Myocyte (in vitro differentiated cells): ENCODE results near the gene GRIK3. TPM values are rescaled to one million over a fixed set of nuclear protein-coding genes. Genes with fewer than 3 reads are reported as not detected.

ENCODE experiments used
- DNase-seq: peaks from one replicate; pipeline ENCODE4 v3.0.0-alpha.2; 2012; ENCODE audit warnings: low read depth
- total RNA-seq: library from RNA; depleted of rRNA; stranded (reverse); fragments of >200 nt; gene quantifications from 2 replicates; pipeline ENCODE4 v1.2.3, GENCODE V29; 2014

Gene GRIK3
- total RNA-seq, 1 donor from 2014 or later = not detected

DNA sequence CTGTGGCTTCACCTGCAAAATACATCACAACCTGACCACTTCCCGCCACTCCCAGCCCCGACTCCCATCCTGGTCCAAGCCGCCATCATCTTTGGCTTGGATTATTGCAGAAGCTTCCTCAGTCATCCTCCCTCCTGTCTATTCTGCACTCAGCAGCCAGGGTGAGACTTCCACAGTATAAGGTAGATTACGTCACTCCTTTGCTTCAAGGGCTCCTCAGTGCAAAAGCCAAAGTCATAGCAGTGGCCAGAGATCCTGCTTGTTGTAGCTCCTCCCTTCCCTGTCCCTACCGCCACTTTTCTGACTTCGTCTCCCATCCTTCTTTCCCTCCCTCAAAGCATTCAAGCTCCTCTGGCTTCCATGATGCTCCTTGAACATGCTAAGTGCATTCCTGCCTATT lies 152.8 kb downstream of the GRIK3 start:
- no peak for DNase-seq

DNA sequence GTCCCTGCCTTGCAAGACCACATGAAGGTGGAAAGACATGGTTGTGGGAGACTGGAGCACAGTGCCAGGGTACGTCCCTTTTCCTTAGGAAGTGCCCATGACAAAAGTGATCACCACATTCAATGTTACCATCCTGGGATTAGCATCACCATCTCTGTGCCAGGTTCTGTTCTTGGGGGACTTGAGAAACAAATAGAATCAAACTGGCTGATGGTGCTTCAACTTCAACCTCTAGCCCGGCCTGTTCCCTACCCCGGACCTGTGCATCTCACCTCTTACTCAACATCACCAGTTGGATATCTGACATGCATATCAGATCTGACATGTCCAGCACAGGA lies 153.3 kb downstream of the GRIK3 start:
- no peak for DNase-seq

DNA sequence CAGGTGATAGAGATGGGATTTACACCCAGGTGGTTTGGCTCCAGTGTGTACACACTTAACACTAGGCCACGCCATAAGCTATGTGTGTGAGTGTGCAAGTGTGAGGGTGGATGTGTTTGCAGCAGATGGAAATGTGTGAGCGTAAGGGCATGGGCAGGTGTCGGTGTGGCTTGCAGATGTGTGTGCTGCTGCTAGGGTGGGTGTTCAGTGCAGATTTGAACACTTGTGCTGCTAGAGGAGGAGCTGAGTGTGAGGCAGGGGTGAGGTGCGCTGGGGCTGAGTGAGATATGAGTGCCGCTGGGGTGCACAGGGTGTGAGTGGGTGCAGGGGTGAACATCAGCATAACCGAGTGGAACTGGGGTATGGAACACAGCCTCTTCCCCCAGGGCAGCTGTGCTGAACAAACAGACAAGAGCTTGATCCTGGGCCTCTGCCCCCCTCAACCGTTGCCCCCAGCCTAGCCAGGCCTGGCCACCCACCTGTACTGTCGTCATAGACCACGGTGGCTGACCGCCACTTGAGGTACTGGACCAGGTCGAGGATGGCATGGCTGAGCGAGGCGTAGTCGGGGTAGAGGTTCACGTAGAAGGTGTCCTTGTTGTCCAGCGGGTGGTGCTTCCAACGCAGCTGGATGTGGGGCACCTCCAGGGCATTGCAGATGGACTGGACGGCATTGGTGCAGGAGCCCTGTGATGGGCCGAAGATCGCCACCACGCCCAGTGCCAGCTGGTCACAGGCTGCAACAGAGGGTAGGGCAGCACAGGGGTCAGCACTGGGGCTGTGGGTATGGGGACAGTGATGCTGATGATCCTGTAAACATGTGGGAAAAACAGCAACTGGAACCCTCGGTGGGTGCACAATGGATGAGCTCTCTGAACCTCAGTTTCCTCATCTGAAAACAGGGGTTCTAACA lies 153.9 kb downstream of the GRIK3 start:
- DNase-seq = no peak

DNA sequence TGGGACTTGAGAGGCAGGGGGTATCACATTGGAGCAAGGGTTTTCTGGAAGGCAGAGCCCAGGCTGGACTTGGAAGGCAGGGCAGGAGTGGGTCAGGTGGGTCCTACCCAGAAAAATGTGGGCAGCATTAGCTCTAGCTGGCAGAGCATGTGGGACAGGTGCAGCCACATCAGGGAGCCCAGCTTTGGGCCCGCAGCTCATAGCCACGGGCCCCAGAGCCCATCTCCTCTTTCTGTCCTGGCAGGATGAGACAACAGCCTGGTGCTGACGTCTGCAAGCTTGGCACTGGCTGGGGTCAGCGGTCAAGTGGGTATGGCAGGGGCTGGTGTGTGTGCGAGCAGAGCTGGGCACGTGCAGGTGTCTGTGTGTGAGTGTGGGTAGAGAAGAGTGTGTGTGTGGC lies 154.7 kb downstream of the GRIK3 start:
- DNase-seq = no peak

DNA sequence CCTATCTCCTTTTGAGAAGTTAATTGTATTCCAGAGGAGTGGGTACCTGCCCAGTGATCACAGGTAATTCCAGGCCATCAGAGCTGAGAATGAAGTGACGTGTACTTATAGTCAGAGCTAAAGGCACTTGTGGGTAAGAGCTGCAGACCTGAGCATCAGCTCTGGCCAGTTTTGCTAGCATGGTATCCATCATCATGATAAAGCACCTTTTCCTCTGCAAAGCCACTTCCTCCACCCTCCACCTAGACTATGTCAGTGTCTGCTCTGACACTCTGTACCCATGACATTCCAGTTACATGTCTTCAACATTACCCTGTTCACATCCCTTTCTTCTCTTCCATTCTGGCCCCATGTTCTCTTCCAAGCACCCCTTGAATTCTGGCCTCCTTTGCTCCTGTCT lies 157.3 kb downstream of the GRIK3 start:
- no peak for DNase-seq

DNA sequence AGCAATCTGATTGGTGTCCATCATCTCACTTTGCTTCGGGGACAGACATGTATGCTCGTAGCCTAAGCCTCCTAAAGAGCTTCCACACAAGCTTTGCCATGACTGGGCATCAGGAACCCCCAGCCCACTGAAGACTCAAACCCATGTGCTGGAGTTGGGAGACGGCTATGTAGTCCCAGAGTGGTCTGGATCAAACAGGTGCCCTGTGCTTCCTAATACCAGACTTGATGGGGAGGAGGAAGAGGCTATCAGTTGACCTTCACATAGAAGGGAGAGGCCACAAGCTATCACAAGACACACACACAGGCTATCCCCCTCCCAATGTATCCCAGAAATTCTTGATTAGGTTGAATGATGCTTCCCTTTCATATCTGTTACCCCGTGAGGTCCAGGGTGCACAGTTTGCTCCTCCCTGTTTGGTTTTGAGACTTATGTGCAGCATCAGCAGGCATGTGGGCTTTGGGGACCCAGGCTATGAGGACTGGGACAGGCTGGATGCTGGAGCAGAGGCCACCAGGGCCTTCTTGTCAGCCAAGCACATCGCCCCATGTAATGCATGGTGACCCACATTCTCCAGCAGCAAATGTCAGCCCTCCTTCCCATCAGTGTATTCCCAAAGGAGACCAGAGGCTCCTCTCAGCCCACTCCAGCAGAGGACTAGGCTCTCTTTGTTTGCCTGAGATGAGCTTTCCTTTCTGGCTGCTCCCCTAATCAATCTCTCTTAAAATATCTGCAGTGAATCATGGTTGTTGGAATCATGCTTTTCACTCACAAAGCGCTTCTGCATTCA lies 159.8 kb downstream of the GRIK3 start:
- no peak for DNase-seq

DNA sequence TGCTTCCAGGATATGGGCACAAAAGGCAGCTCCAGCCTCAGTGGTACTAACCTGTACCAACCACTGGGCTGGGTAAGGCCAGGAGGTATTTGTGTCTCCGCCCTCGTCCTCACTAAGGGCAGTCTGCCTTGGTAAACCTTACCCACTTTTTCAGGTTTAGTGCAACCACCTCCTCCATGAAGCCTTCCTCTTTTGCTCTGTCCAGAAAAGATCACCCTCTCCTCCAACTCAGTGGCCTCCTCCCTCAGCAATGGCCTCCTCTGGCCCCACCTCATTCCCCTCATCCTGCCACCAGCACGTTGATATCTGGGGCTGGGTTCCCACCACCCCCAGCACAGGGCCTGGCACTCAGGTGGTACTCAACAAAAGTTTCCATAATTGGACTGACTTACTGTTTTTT lies 161.5 kb downstream of the GRIK3 start:
- no peak for DNase-seq

DNA sequence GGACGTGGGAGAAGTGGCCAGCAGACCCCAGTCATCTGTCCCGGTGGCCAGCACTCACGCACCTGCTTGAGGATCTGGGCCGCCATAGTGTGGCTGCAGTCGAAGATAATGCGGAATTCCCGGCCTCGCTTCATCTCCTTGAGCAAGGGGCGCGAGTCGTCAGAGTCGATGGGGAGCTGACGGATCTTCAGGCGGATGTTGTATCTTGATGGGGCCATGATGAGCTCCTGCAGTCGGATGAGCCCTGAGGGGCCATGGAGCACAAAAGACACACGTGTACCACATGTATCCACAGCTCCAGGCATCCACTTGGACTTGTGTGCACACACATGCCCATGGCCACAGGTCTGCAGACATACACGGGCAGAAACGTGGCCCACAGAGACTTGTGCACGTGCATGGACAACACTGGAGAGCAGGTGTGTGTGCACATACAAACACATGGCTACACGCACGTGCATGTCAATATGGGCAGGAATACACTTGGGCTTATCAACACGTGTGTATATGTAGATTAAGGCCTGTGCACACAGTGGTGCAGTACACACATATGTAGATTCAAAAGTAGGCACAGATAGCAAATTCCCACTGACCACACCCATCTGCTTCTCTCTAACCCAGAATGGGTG lies 162.1 kb downstream of the GRIK3 start:
- no peak for DNase-seq

DNA sequence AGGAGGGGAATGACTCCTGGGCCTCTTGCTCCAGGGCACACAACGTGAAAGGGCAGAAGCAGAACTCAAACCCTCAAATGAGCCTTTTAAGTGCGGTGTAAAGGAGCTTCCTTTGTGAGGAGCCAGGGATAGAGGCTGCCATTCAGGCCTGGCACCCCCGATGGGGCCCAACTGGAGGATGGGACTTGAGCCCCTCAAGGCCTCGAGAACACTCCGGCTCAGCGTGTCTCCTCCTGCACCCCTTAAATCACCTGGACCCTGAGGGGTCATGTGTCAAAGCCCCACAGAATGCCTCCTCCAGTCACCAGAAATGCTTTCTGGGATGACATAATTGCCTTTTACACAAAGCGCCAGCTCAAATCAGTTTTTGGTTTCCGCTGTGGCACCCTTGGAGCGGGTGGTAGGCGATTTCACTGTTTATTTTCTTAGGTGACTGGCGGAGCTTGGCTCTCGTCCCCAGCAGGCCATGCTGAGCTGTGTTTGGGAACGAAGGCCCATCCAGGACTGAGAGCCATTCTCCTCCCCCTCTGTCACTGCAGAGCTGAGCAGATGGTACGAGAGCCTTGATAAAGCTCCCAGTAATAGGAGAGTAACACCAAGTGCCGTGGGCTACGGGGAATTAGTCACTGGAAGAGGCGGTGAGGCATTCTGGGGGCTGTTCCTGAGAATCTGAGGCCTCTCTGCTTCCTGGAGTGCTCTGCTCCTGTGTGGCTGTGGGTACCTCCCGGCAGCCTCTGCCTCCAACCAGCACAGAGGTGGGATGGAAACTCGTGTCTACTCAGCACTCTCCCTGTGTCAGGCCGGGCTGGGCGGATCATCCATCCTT lies 163.0 kb downstream of the GRIK3 start:
- DNase-seq = no peak

DNA sequence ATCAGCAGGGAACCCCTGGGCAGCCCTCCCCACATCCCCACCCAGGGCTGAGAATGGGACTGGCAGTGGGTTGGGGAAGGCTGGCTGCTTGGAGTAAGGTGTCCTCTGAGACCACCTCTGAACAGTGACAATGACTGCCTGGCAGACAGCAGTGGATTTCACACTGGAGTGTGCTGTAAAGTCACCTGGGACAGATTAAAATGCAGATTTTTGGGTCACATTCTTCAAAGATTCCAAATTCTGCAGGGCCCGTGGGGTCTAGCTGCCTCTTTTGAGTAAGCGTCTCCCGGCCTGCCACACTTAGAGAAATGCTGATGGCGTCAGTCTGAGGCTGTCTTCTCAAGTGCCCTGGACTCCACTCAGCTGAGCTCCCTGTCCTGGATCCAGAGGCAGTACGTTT lies 164.5 kb downstream of the GRIK3 start:
- no peak for DNase-seq

DNA sequence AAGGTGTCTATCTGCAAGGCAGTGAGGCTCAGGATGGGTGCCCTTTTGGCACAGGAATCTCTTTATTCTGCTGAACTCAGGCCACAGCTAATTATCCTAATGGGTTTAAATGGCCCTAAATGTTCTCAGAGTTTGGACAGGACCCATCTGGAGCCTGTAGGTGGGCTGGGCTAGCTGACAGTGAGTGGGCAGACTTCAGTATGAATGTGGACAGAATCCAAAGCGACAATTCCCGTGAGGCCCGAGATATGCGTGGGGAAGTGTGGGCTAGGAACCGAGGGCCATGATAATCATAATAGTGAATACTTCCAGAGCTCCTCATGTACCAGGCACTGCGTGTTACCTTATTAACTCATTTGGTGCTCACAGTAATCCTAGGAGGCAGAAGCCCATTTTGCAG lies 165.3 kb downstream of the GRIK3 start:
- DNase-seq = no peak

DNA sequence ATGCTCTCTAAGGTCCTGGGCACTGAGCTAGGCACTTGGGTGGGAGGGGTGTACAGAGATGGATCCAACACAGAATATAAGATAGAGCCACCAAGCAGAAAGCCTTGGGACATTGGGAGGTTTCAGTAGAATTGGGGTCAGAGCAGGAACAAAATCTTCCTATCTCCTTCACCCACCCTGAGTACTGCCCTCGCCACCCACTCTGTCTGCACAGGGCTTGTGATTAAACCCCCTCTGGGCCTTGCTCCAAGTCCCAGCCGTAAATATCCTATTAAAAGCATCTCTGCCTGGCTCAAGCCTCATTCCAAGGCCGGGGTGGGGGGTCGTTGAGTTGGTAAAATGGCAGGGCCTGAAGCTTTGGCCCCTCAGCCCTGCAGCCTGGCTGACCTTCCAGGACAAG lies 166.7 kb downstream of the GRIK3 start:
- DNase-seq = no peak

DNA sequence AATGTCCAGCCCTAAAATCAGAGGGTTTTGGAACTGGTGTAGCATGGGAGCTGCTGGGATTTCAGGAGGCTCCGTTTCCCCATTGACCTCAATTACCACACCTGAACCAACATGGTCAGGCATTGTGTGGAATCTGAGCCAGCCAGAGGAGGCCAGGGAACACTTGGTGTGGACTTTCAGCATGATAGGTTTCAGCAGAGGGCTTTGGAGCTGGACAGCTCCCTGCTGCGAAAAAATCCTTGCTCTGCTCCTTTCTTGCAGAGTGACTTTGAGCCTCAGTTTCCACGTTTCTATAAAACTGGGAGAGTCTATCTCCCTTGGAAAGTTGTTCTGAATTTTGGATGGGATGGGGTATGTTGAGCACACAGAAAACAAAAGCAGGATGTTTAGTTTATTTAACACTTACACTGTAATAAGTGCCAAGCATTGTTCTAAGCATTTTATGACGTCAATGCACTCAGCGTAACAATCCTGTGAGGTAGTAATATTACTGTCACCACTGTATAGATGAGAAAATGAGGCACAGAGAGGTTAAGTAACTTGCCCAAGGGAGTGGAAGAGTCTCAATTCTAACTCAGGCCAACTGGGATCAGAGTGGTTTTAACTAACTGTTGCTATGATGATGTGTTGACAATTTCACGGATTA lies 168.0 kb downstream of the GRIK3 start:
- no peak for DNase-seq

DNA sequence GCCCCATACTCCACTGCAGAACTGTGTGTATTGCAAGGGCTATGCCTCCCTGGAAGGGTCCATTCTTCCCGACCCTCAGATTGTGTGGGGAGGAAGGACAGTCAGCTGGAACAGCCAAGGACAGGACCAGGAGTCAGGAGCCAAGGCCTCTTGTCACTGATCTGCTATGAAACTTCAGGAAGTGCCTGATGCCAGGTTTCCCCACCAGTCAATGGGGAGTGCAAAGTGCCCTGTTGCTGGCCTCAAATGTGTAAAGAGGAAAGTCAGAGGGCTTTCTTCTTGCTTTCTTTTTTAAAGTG lies 168.8 kb downstream of the GRIK3 start:
- no peak for DNase-seq

DNA sequence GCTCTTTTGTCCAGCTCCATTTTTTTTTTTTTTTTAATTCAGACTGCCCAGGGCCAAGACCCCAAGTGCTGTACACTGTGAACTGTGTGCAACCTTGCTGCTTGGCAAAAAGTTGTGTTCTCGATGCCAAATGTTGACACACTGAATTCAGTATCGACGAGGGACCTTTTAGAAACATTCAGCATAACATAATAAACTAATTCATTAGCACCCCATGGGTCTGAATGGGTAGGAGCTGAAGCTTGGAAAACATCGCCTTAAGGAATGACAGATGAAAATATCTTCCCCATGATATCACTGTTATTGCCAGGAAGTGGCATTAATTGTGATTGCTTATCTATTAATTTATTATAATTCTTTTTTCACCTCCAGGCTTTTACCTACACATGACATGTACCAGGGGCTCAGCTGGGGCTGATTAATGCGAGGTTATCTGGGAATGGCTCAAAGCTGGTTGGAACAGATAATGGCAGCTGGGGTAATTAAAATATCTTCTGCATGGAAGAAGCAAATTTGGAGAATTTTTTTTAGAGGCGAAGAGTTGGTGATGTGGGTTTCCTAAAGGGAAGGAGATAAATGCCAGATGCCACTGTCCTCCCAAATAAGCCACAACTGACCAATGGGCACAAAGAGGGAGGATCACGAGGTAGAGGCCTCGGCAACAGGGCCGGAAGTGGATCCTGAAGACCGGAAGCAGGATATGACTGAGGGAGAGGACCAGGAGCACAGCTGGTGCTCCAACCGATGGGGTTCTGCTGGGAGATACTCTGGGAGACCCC lies 169.3 kb downstream of the GRIK3 start:
- no peak for DNase-seq

DNA sequence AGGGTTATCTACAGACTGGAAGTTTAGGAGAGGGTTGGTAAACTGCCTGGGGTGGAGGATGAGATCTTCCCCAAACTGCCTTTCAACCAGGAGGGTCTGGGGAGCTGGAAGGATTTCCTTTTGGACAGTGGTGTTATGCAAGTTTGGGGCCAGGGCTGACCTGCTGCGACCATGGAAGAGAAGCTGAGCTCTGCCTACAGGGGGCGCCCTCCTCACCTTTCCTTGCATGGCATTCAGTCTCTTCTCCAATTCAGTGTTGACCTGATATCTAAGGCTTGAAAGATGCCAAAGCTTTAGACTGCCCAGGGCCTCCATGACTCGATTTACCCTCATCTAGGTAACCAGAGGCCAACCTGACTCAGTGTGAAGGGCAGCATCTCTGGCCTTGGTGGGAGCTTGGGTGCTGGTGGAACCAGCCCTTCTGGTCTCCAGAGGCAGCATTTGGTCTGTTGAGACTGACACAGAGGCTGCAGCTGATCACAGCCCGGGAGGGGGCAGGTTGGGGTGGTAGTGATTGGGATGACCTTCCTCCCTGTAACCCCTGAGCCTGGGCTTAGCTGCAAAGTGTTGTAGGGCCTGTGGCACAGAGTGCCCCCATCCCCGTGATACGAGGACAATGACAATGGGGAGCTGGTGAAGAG lies 170.0 kb downstream of the GRIK3 start:
- DNase-seq = no peak

DNA sequence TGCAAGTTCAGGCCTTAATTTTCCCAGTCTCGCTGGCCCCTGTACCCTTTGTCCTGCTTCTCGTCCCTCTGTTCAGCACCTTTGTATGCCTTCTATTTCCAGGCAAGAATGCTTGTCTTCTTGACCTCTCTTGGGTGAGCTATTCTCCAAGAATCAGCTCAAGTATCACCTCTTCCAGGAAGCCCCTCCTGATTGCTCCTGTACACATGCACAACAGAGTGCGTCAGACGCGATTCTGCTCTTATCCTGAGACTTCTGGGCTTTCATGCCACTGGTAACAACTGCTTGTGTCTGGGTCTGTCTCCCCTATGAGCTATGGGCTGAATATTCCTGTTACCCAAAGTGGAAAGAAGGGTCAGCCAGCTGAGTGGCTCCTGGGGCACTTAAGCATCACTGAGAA lies 170.8 kb downstream of the GRIK3 start:
- no peak for DNase-seq

DNA sequence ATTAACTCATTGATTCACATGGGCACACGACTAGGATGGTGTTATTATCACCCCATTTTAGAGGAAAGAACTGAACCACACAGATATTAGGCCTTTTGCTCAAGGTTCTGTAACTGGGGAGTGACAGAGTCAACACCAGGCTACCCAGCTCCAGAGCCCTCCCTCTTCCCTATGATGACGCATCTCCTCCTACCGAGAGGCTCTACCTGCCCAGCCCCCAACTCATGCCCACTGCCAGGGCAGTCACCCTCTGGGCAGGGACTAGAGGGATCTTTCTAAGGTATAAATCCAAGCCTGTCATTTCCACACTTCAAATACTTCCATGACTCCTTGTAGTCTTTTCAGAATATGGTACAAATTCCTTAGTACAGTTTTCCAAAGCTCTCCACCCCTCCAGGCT lies 171.3 kb downstream of the GRIK3 start:
- no peak for DNase-seq

DNA sequence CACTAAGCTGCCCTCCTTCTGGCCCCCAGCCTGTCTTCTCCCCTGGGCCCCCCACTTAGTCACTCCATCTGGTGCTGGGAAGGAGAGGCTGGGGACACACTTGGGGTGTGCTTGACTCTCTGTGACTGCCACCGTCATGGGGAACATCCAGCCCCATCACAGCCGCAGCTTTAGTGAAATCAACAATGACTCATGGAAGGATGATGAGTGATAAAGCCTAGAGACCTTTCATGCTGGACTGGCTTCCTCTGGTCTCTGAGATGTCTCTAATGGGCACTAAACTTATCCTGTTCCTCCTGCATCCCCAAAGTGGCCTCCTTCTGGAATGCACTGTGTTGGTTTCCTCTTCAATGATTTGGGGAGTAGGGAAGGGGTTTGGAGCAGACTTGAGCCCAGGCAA lies 172.9 kb downstream of the GRIK3 start:
- DNase-seq = no peak

DNA sequence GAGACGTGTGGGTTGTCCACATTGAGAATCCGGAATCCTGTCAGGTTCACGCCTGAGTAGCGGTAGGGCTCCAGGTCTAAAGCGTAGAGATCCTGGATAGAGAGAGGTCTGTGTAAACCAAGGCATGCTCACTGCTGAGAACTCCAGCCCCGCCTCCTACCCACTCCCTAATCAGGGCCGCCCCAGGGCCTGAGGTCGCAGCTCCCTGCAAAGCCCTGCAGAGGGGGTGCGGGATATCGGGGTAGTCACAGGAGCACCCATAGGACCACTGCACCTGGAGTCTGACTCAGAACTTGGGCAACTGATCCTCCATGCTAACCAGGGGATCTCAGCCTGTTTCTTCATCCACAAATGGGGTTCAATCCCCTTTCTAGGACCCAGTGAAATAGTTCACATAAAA lies 174.4 kb downstream of the GRIK3 start:
- DNase-seq = no peak
